ENCODE results near the gene FJX1.

Gene FJX1

GRCh38 chr11:35608502-35608901 lies 9.8 kb upstream of the FJX1 start:
- DNase-seq, result no peak

DNA sequence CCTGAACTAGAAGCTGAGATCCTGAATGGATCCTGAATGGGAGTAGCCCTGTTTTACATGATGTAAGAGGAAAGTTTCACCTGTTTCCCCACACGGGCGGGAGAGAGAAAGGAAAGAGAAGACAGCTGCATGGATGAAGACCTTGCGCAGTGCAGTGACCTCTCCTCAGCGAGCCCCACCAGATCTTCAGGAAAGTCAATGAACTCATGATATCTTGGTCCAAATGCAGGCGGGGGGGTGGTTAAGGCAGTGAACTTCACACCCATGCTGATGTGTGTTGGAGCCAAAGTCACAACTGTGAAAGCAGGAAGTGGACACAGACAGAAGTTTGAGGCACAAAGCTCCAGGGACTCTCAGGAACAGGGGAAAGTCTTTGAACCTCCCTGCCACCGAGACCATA lies 8.6 kb upstream of the FJX1 start:
- DNase-seq, result no peak

DNA sequence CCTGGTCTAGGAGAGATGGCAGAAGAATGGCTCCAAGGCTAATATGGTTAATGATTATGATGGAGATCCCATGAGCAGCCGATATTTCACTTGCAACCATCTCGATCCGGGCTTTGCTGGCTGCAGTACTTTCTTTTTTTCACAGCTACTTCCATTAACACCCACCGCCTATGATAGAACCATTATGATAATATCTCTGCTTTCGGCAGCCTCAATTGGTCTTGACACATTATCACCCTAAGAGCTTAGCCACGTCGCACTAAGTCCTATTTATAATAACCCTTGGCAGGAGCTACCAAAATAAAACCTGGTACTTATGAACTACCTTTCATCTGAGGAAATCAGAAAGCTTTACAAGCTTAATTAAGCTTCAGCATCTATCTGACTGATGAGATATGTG lies 7.6 kb upstream of the FJX1 start:
- no peak for DNase-seq

DNA sequence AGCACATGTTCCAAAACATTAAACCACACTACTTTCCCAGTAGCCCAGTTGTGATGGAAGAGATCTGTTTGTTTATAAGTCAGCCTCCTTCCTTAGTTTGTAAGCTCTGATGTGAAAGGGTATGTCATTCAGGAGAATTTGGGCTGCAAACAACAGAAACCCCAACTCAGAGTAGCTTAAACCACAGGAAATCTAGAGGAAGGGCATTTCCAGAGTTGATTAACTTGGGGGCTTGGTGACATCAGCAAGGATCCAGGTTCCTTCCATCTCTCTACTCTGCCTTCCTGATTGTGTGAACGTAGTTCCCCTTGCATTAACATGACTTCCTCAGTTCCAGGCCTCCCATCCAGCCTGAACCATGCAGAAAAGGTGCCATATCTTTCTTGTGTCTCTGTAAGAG lies 6.5 kb upstream of the FJX1 start:
- DNase-seq, result no peak

- no peak for DNase-seq
Observed at GRCh38 chr11:35614939-35615569, 3.2 kb upstream of the FJX1 start.

DNA sequence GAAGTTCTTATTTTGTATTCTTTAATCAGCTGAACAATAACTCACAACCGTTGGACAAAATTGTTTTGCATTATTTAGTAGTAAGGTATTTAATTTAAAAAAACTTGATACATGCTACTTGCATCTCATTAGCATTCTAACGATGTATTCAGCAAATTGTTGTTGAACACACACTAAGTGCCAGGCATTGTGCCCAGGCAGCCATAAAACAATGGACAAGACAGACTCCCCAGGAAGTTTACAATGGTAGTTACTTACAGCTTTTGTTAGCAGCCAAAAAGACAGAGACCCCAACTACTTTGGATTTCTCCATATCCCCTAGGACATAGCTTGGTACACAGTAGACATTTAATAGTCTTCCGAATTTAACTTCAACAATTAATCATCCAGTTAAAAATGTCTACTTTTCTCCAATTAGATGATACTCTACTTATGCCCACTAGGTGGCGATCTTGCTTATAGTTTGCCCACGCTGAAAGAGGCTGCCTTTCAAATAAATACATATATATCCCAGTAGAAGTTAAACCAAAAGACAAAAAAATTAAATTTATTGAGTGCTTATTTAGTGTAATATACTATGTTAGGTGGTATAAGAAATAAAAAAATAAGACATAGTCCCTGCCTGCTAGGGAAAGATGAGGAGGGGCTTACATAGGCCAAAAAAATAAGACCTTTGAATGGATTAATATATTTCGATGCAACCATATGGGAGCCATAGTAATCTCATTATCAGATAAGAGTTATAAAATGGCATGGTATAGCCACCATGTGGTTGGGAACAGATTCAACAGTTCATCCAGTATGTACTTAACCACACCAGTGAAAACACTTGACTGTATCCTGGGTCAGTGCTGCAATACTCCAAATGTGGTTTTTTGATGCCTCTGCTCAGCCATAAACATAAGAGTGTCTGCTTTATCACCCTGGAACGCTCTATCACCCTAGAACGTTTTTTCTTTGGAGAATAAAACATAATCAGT lies 2.0 kb upstream of the FJX1 start:
- DNase-seq, result peak; percentile 88

- no peak for DNase-seq
Observed at GRCh38 chr11:35617316-35617686, 959 bp upstream of the FJX1 start.

GRCh38 chr11:35618497-35619115 lies 346 bp downstream of the FJX1 start:
- DNase-seq, result peak; percentile 14

- peak; percentile 82 for DNase-seq
Observed at GRCh38 chr11:35619116-35619854, 1.0 kb downstream of the FJX1 start.

DNA sequence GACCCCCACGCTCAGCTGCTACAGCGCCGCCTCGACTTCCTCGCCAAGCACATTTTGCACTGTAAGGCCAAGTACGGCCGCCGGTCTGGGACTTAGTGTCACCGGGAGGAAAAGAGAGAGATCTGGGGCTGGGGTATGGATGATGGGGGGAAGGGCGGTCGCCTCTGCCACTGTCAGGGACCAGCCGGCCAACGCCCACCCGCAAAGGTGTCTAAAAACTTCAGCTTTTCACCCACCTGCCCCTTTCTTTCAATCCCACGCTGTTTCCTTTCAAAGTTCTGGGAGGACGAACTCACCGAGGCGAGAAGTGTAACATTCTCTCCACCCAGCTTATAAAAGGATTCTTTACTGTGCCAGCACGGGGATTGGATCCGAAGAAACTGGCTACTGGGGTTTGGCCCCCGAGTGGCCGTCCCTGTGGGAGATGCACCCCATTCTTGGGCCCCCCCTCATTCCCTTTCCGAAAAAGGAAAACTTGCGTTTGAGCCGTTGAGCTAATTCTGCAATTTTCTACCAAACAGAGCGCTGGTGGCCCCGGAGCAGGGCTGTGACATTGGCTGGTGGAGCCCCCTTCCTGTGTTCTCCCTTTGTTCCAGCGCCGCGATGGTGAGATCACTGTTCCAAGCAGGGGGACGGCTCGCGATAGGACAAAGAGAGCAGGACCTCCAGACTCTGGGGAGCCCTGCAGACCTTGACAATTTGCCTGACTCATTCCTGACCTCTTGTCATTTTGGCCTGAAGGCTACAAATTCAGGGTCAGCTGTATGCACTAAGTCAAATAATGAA lies 1.8 kb downstream of the FJX1 start:
- peak; percentile 26 for DNase-seq

DNA sequence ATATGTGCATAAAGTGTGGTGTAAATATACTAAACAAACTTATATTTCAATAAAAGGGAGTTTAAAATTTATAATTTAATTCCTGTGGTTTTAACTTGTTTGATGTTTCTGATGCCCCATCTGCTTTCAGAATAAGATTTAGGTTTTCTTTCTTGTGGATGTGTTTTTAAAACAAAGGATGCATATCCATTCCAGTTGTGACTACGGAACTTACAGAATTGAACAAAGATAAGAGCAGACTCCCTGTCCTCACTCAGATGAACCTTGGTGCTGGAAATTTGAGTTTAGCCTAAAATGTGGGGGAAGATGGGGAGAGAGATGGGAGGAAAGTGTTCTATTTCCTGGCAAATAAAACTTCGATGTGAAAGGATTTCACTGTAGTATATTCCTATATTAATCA lies 2.5 kb downstream of the FJX1 start:
- DNase-seq, result no peak

DNA sequence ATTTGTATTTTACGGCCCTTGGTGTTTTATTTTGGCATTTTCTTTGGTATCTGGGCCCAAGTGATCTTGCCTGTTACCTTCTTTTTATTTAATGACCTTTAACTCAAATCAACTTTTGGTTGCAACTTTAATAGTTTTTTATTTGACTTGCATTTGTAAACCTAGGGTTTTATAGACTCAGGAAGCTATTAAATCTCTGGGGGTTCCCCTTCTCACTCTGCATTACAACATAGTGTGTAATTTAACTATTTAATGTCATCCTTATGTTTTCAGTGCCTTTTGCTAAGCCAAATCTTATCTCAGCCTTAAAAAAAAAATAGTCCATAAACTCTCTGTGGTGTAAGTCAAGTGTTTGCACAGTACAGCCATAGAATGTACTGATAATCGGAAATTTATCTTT lies 3.4 kb downstream of the FJX1 start:
- DNase-seq, result no peak

- no peak for DNase-seq
Observed at GRCh38 chr11:35622070-35622469, 3.8 kb downstream of the FJX1 start.

DNA sequence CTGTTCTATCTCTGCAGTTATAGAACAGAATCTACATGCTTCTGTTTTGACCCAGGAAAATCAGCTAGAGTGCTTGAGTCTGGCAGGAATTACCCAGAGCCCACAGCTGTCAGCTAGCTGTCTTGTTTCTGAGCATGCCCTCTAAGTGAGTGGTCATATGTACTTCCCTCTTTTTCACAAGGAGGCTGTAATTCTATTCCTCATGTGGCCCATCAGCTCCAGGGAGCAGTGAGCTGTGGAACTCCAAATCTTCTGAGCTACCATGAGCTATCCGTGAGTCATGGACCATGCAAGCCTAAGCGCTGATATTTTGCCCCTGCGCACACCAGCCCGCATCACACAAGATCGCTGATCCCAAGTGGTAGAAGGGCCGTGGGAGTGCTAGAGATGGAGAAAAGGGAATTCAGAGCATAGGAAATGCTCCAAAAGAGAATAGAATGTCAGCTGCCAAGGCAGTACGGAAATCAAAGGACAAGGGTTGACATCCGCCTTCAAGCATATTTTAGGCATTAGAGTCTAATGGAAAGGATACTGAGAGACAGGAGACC lies 5.4 kb downstream of the FJX1 start:
- no peak for DNase-seq

- no peak for DNase-seq
Observed at GRCh38 chr11:35624316-35624715, 6.1 kb downstream of the FJX1 start.

DNA sequence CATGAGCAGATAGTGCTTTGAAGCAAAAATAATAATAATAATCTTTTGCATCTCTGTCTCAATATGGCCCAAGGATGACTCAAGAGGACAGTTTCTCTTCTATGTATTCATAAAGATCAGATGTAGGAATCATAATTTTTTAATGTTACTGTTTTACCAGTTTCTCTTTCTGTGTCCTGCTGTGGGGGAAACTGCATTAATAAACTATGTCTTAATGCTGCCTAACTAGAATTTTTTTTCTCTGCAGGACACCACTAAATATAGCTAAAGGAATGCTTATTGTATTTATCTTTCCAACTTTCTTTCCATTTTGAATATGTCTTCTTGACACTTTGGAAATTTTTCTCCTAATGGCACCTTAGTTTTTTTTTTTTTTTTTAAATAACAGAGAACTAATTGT lies 6.5 kb downstream of the FJX1 start:
- no peak for DNase-seq

DNA sequence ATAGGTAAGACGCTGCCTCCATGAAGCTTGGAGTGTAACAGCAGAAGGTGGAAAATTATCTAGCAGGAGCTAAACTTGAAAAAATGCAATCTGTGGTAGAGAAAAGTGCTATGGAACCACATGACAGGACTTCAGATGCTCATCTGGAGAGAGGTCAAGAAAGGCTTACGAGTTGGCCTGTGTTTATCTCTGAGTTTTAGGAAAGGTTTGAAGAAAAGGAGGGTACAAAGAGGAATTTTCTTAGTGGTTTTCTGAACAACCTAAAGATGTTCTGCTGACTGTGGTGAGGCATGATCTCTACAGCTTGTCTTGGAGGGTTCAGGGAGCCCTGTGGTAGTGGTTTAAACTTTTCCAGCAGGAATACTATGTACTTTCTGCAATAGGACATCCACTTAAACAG lies 8.2 kb downstream of the FJX1 start:
- no peak for DNase-seq

DNA sequence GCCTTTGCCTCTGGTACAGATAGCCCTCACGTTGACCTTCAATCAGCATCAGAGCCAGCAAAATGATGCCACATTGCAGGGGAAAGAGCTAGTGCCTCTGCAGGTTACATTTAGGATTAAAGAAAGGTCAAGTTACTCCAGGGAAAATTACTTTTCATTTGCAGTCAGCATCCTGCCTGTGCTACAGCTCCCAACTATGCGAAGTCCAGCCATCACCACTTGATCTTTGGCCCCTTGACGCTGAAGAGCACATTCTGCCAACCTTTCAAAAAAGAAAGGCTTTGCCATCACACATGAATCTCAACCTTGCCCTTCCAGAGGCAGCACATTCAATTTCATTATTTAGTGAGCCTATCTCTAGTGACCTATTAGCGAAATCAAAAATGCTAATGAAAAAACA lies 11.3 kb downstream of the FJX1 start:
- no peak for DNase-seq

DNA sequence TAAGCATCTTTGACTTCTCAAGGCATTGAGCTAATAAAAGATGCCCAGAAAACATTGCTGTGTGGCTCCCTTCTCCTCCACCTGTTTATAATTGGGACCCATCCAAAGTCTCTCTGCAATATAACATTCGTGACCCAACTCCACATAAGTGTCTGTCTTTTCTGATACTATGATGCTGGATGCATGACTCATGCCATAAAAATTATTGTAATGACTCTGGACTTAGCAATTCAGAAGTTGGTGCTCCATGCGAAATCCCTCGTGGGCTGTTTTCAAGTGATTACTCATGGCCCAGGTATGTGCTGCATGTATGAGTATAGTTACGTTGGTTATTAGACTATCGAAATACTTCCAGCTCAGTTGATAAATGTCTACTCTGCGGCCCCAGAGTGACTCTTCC lies 11.7 kb downstream of the FJX1 start:
- DNase-seq, result no peak

GRCh38 chr11:35631891-35632290 lies 13.6 kb downstream of the FJX1 start:
- no peak for DNase-seq

GRCh38 chr11:35632301-35632700 lies 14.0 kb downstream of the FJX1 start:
- DNase-seq, result no peak

GRCh38 chr11:35633827-35634423 lies 15.7 kb downstream of the FJX1 start:
- no peak for DNase-seq
